ENCODE data around the gene PTDSS2. TPM values are rescaled to one million over a fixed set of nuclear protein-coding genes. Genes with fewer than 3 reads are reported as not detected.

The PTDSS2 gene
- total RNA-seq, 1 donor from 2014 or later = 185 TPM

- H3K27me3 ChIP-seq = peaks cover 8% of the 10 kb centered on the region
- H3K27ac ChIP-seq = no peak overlapping the region
- no peak for TF ChIP-seq CTCF (IDR thresholded peaks at IDR 0.05)
- no peak overlapping the region for H3K4me3 ChIP-seq
- peak in 1 of 2 donors; percentile 7 for DNase-seq (ENCODE audit: low spot score in 2 of 2)
- intact Hi-C loops (cut with DNase I) = no loop called here
- no peaks in the 10 kb centered on the region for H3K4me1 ChIP-seq
- no peaks in the 10 kb centered on the region for H3K36me3 ChIP-seq
- no peaks in the 10 kb centered on the region for H3K9me3 ChIP-seq
Observed at GRCh38 chr11:413120-414081, 36.7 kb upstream of the PTDSS2 start.

- intact Hi-C loops (cut with DNase I) = no loop called here
- peaks cover 8% of the 10 kb centered on the region for H3K27me3 ChIP-seq
- no peaks in the 10 kb centered on the region for H3K36me3 ChIP-seq
- no peaks in the 10 kb centered on the region for H3K9me3 ChIP-seq
- peak in 1 of 2 donors; percentile 7 for DNase-seq (ENCODE audit: low spot score in 2 of 2)
- no peaks in the 10 kb centered on the region for H3K4me1 ChIP-seq
- H3K4me3 ChIP-seq = peak overlapping the region in 1 of 2 donors; percentile 51
- H3K27ac ChIP-seq = no peak overlapping the region
- no peak for TF ChIP-seq CTCF (IDR thresholded peaks at IDR 0.05)
Observed at GRCh38 chr11:414318-414857, 35.7 kb upstream of the PTDSS2 start.

- H3K27me3 ChIP-seq = peaks cover 8% of the 10 kb centered on the region
- DNase-seq (ENCODE audit: low spot score in 2 of 2) = peak in 1 of 2 donors; percentile 4
- no peaks in the 10 kb centered on the region for H3K9me3 ChIP-seq
- no peaks in the 10 kb centered on the region for H3K4me1 ChIP-seq
- intact Hi-C loops (cut with DNase I) = no loop called here
- no peaks in the 10 kb centered on the region for H3K36me3 ChIP-seq
- TF ChIP-seq CTCF (IDR thresholded peaks at IDR 0.05) = no peak
- H3K4me3 ChIP-seq = peak overlapping the region; percentile 38 to 51
- H3K27ac ChIP-seq = peak overlapping the region in 1 of 2 donors; percentile 16
Observed at GRCh38 chr11:415640-416041, 34.4 kb upstream of the PTDSS2 start.

GRCh38 chr11:416051-416756 is 33.9 kb upstream of the PTDSS2 start:
- Histone ChIP-seq H3K4me1 (no peaks in the 10 kb centered on the region), H3K36me3 (no peaks in the 10 kb centered on the region), H3K9me3 (no peaks in the 10 kb centered on the region), H3K27me3 (peaks cover 8% of the 10 kb centered on the region), H3K4me3 (peak overlapping the region; percentile 38 to 51), H3K27ac (peak overlapping the region; percentile 16 to 60)
- DNase-seq (ENCODE audit: low spot score in 2 of 2) = peak in 1 of 2 donors; percentile 1
- no peak for TF ChIP-seq CTCF (IDR thresholded peaks at IDR 0.05)
- intact Hi-C loops (cut with DNase I) = no loop called here

GRCh38 chr11:416757-417621 is 33.1 kb upstream of the PTDSS2 start:
- Histone ChIP-seq H3K4me3 (peak overlapping the region; percentile 38 to 51), H3K9me3 (no peaks in the 10 kb centered on the region), H3K4me1 (no peaks in the 10 kb centered on the region), H3K27me3 (peaks cover 8% of the 10 kb centered on the region), H3K27ac (peak overlapping the region; percentile 16 to 60), H3K36me3 (no peaks in the 10 kb centered on the region)
- intact Hi-C loops (cut with DNase I) = no loop called here
- TF ChIP-seq CTCF (IDR thresholded peaks at IDR 0.05) = no peak
- DNase-seq (ENCODE audit: low spot score in 2 of 2) = peak in 1 of 2 donors; percentile 7
